IMR-90 (cell line): ENCODE measurements around the gene PRSS1. TPM values are rescaled to one million over a fixed set of nuclear protein-coding genes. Genes with fewer than 3 reads are reported as not detected.

Experiments
- ATAC-seq: fragments of 200-7000 bp; cut with Tn5 transposase; 2 replicates; pipeline ENCODE4 v1.9.1; 2020; ENCODE audit warnings: low read depth, mild to moderate bottlenecking, moderate library complexity
- BruUV-seq: library from RNA; stranded (reverse); fragments of 400-500 nt; replicated peaks from 2 replicates; lab custom pipeline; 2021; lab: Mats Ljungman, UMichigan
- CTCF ChIA-PET: fragments of 300-600 bp; formaldehyde crosslinking; extraction: SDS; loops from one replicate; lab custom pipeline; 2021; ENCODE audit warnings: antibody characterized with exemption; lab: Yijun Ruan, JAX
- POLR2A ChIA-PET: fragments of 300-600 bp; sonication (Branson Sonifier 250); formaldehyde crosslinking; loops from one replicate; lab custom pipeline; 2022; ENCODE audit warnings: antibody characterized with exemption; ENCODE audit not compliant: unreplicated experiment; lab: Charles Lee
- DNase-seq: peaks from one replicate; pipeline ENCODE4 v3.0.0; 2013
- H2AFZ ChIP-seq: replicated peaks from 2 replicates; pipeline ENCODE3; 2013; ENCODE audit warnings: low read length, mild to moderate bottlenecking; ENCODE audit not compliant: poor library complexity
- H2AK5ac ChIP-seq: 2 replicates; pipeline ENCODE4 v1.6.1; 2013; ENCODE audit warnings: low read depth, low read length, inconsistent platforms
- H2AK9ac ChIP-seq: replicated peaks from 2 replicates; pipeline ENCODE3; 2013; ENCODE audit warnings: mild to moderate bottlenecking, low read depth, low read length, moderate library complexity; ENCODE audit not compliant: poor library complexity
- H2BK120ac ChIP-seq: 2 replicates; pipeline ENCODE4 v1.6.1; 2013; ENCODE audit warnings: low read depth, low read length, inconsistent platforms
- H2BK15ac ChIP-seq: 3 replicates; pipeline ENCODE4 v1.6.1; 2013; ENCODE audit warnings: low read depth, low read length, inconsistent platforms
- H2BK20ac ChIP-seq: 2 replicates; pipeline ENCODE4 v1.6.1; 2013; ENCODE audit warnings: low read depth, mild to moderate bottlenecking, inconsistent platforms, low read length, moderate library complexity
- H2BK5ac ChIP-seq: 2 replicates; pipeline ENCODE4 v1.6.1; 2013; ENCODE audit warnings: mild to moderate bottlenecking, low read depth, low read length, inconsistent platforms; ENCODE audit not compliant: poor library complexity, severe bottlenecking
- H3K14ac ChIP-seq: replicated peaks from 2 replicates; pipeline ENCODE4 v1.6.1; 2013; ENCODE audit warnings: low read depth, low read length, inconsistent platforms
- H3K18ac ChIP-seq: 2 replicates; pipeline ENCODE4 v1.6.1; 2013; ENCODE audit warnings: low read depth, low read length, control low read depth
- H3K23ac ChIP-seq: 2 replicates; pipeline ENCODE4 v1.6.1; 2013; ENCODE audit warnings: low read depth, low read length, inconsistent platforms
- H3K27ac ChIP-seq: 2 replicates; pipeline ENCODE4 v1.5.1; 2013; ENCODE audit warnings: mild to moderate bottlenecking, control low read depth, low read length; ENCODE audit not compliant: insufficient read depth
- H3K27me3 ChIP-seq: 2 replicates; pipeline ENCODE4 v1.6.1; 2013; ENCODE audit warnings: low read length; ENCODE audit not compliant: control insufficient read depth, insufficient read depth
- H3K36me3 ChIP-seq: 2 replicates; pipeline ENCODE4 v1.6.1; 2013; ENCODE audit warnings: low read length, mixed read lengths; ENCODE audit not compliant: control insufficient read depth, insufficient read depth
- H3K4ac ChIP-seq: 2 replicates; pipeline ENCODE4 v1.6.1; 2013; ENCODE audit warnings: low read depth, low read length, inconsistent platforms
- H3K4me1 ChIP-seq: 2 replicates; pipeline ENCODE4 v1.6.1; 2013; ENCODE audit warnings: low read length, mixed read lengths; ENCODE audit not compliant: control insufficient read depth, insufficient read depth
- H3K4me2 ChIP-seq: 2 replicates; pipeline ENCODE4 v1.6.1; 2013; ENCODE audit warnings: low read depth, mild to moderate bottlenecking, control low read depth, low read length, moderate library complexity
- H3K4me3 ChIP-seq: 2 replicates; pipeline ENCODE4 v1.5.1; 2013; ENCODE audit warnings: low read depth, mild to moderate bottlenecking, control low read depth, low read length, moderate library complexity; ENCODE audit not compliant: insufficient read depth
- H3K56ac ChIP-seq: 2 replicates; pipeline ENCODE4 v1.6.1; 2013; ENCODE audit warnings: low read length, inconsistent platforms; ENCODE audit not compliant: insufficient read depth; ENCODE audit errors: extremely low read depth
- H3K79me1 ChIP-seq, 2 experiments: 2 replicates each; pipeline ENCODE4 v1.6.1; 2013; ENCODE audit warnings: low read length in 2 of 2, inconsistent platforms in 1 of 2, low read depth in 1 of 2
- H3K9ac ChIP-seq: 2 replicates; pipeline ENCODE4 v1.6.1; 2013; ENCODE audit warnings: low read depth, low read length, control low read depth
- H3K9me1 ChIP-seq: 2 replicates; pipeline ENCODE4 v1.6.1; 2013; ENCODE audit warnings: low read length, inconsistent platforms; ENCODE audit not compliant: insufficient read depth
- H3K9me3 ChIP-seq: 2 replicates; pipeline ENCODE4 v1.6.1; 2013; ENCODE audit warnings: low read length; ENCODE audit not compliant: control insufficient read depth, insufficient read depth
- H4K20me1 ChIP-seq: 2 replicates; pipeline ENCODE4 v1.6.1; 2013; ENCODE audit warnings: low read length, inconsistent platforms; ENCODE audit not compliant: insufficient read depth
- H4K5ac ChIP-seq: 2 replicates; pipeline ENCODE4 v1.6.1; 2013; ENCODE audit warnings: mild to moderate bottlenecking, low read depth, low read length, control low read depth
- H4K8ac ChIP-seq, 2 experiments: 2 replicates each; pipeline ENCODE4 v1.6.1; 2013; ENCODE audit warnings: low read depth in 2 of 2, low read length in 2 of 2, control low read depth in 1 of 2, inconsistent platforms in 1 of 2
- H4K91ac ChIP-seq: 2 replicates; pipeline ENCODE4 v1.6.1; 2013; ENCODE audit warnings: low read depth, low read length, inconsistent platforms; ENCODE audit not compliant: insufficient read depth
- CEBPB ChIP-seq: IDR thresholded peaks from 2 replicates; pipeline ENCODE4 v1.6.1; 2012; ENCODE audit warnings: low read depth, low read length, improper control_type of control experiment
- CHD1 ChIP-seq: IDR thresholded peaks from 2 replicates; pipeline ENCODE4 v1.6.1; 2012; ENCODE audit warnings: low read depth, low read length, improper control_type of control experiment
- CTCF ChIP-seq: conservative IDR thresholded peaks from 2 replicates; pipeline ENCODE4 v1.5.1; 2012; ENCODE audit warnings: mild to moderate bottlenecking, low read depth, low read length, improper control_type of control experiment
- ELK1 ChIP-seq: fragments of 150-350 bp; IDR thresholded peaks from 2 replicates; pipeline ENCODE4 v1.6.1; 2016; ENCODE audit warnings: low read depth, mild to moderate bottlenecking, low read length, moderate library complexity, borderline replicate concordance
- MAZ ChIP-seq: IDR thresholded peaks from 2 replicates; pipeline ENCODE4 v1.6.1; 2012; ENCODE audit warnings: low read depth, mild to moderate bottlenecking, low read length, improper control_type of control experiment, moderate library complexity, borderline replicate concordance
- NFE2L2 ChIP-seq: fragments of 150-350 bp; IDR thresholded peaks from 2 replicates; pipeline ENCODE4 v1.6.1; 2016; ENCODE audit warnings: low read depth, mild to moderate bottlenecking, low read length
- RAD21 ChIP-seq: IDR thresholded peaks from 2 replicates; pipeline ENCODE4 v1.6.1; 2012; ENCODE audit warnings: low read length, improper control_type of control experiment
- RCOR1 ChIP-seq: IDR thresholded peaks from 2 replicates; pipeline ENCODE4 v1.6.1; 2012; ENCODE audit warnings: mild to moderate bottlenecking, low read length, improper control_type of control experiment; ENCODE audit not compliant: insufficient replicate concordance
- WGBS, 2 experiments: methylation state at CpG; one replicate each; pipeline versions ENCODE4 v1.1.5 to v1.1.7; 2013; ENCODE audit warnings: missing lambda C conversion rate in 2 of 2; ENCODE audit not compliant: insufficient read length in 1 of 2; ENCODE audit errors: extremely low coverage in 2 of 2; 5-methylcytosine and 5-hydroxymethylcytosine counted together
- dilution Hi-C: fragments of 300-500 bp; cut with HindIII; formaldehyde crosslinking; loops from one replicate; pipeline ENCODE4 v1.14.3; 2018; ENCODE audit warnings: low sequenced_read_pairs; ENCODE audit not compliant: unreplicated experiment
- in situ Hi-C: fragments of 300-500 bp; cut with MboI; formaldehyde crosslinking; loops from 3 replicates; pipeline ENCODE4 v1.14.3; 2019; ENCODE audit warnings: low sequenced_read_pairs, inconsistent platforms, mixed read lengths
- intact Hi-C: fragments of 100-400 bp; cut with micrococcal nuclease; formaldehyde crosslinking; loops from 2 replicates; pipeline ENCODE4 v1.10.0; 2022
- polyA plus RNA-seq, 3 experiments: library from polyadenylated mRNA; depleted of rRNA; stranded (reverse); fragments of >200 nt; gene quantifications; 2 replicates each; pipeline ENCODE4 v1.2.3, GENCODE V29; 2012; ENCODE audit warnings: low replicate concordance in 1 of 3
- total RNA-seq: library from RNA; depleted of rRNA; stranded (reverse); fragments of >200 nt; gene quantifications from 2 replicates; pipeline ENCODE4 v1.2.3, GENCODE V29; 2012

The PRSS1 gene
- total and polyA plus RNA-seq, 2 of the 4 experiments (the other 2 are of a cell fraction), result not detected

- H2AFZ ChIP-seq, result no peak overlapping the region
- BruUV-seq, result no TSS peak
- no peak overlapping the region for H3K23ac ChIP-seq
- H3K4ac ChIP-seq, result no peak overlapping the region
- no peaks in the 10 kb centered on the region for H4K20me1 ChIP-seq
- H3K9ac ChIP-seq, result no peak overlapping the region
- POLR2A ChIA-PET, result no interaction called here
- no peak overlapping the region for H2AK9ac ChIP-seq
- H3K27me3 ChIP-seq, result peaks cover 2% of the 10 kb centered on the region; the same call in 1 of the 2 replicates
- no peak overlapping the region for H2AK5ac ChIP-seq
- in situ Hi-C loops, result no loop called here
- H4K8ac ChIP-seq, result no peak overlapping the region
- no peak for TF ChIP-seq RAD21
- TF ChIP-seq CHD1, result no peak
- TF ChIP-seq CEBPB, result no peak
- TF ChIP-seq ELK1, result no peak
- TF ChIP-seq NFE2L2, result no peak
- TF ChIP-seq CTCF, result no peak
- TF ChIP-seq RCOR1, result no peak
- TF ChIP-seq MAZ, result no peak
- no peak overlapping the region for H4K5ac ChIP-seq
- no peak overlapping the region for H3K4me3 ChIP-seq
- intact Hi-C loops, result no loop called here
- no peak overlapping the region for H2BK120ac ChIP-seq
- no peak overlapping the region for H2BK15ac ChIP-seq
- DNase-seq (no peak), ATAC-seq (no peak)
- H4K91ac ChIP-seq, result no peak overlapping the region
- no peaks in the 10 kb centered on the region for H3K9me1 ChIP-seq
- H2BK20ac ChIP-seq, result no peak overlapping the region
- CTCF ChIA-PET, result no interaction called here
- H3K18ac ChIP-seq, result no peak overlapping the region
- H3K79me1 ChIP-seq, result no peaks in the 10 kb centered on the region
- no peaks in the 10 kb centered on the region for H3K4me1 ChIP-seq
- WGBS, 2 experiments, result 56% methylated on average over 1 of the region's 1 CpG; no CpG with 5 or more reads in 1 of the 2 experiments
- H3K14ac ChIP-seq, result no peak overlapping the region
- H3K4me2 ChIP-seq, result no peak overlapping the region
- no peaks in the 10 kb centered on the region for H3K36me3 ChIP-seq
- H2BK5ac ChIP-seq, result no peak overlapping the region
- no peaks in the 10 kb centered on the region for H3K9me3 ChIP-seq
- dilution Hi-C loops, result no loop called here
- H3K56ac ChIP-seq, result no peak overlapping the region
- H3K27ac ChIP-seq, result no peak overlapping the region
Observed at GRCh38 chr7:142759433-142759832, 10.2 kb downstream of the PRSS1 start.
